GM12878 (cell line): ENCODE measurements around the gene ILKAP. TPM values are rescaled to one million over a fixed set of nuclear protein-coding genes. Genes with fewer than 3 reads are reported as not detected.

ENCODE experiments used
- ATAC-seq: fragments of 200-7000 bp; cut with Tn5 transposase; 3 replicates; pipeline ENCODE4 v1.9.1; 2020; ENCODE audit warnings: mild to moderate bottlenecking, moderate library complexity
- BruUV-seq: library from RNA; stranded (reverse); fragments of 400-500 nt; replicated peaks from 2 replicates; lab custom pipeline; 2021; lab: Mats Ljungman, UMichigan
- CTCF ChIA-PET: fragments of 300-600 bp; sonication (Branson Sonifier 250); formaldehyde crosslinking; extraction: SDS; loops from one replicate; lab custom pipeline; 2021; ENCODE audit warnings: inconsistent platforms; lab: Yijun Ruan, JAX
- POLR2A ChIA-PET: fragments of 350-600 bp; formaldehyde crosslinking; extraction: SDS; loops from one replicate; lab custom pipeline; 2021; ENCODE audit warnings: inconsistent platforms; lab: Charles Lee
- RAD21 ChIA-PET: fragments of 300-600 bp; sonication (Branson Sonifier 250); formaldehyde crosslinking; loops from one replicate; lab custom pipeline; 2023; ENCODE audit warnings: antibody characterized with exemption; ENCODE audit not compliant: unreplicated experiment; lab: Charles Lee
- SMC1A ChIA-PET: fragments of 300-600 bp; sonication (Branson Sonifier 250); formaldehyde crosslinking; loops from one replicate; lab custom pipeline; 2023; ENCODE audit not compliant: unreplicated experiment, uncharacterized antibody; lab: Charles Lee
- DNase-seq: peaks from one replicate; pipeline ENCODE4 v3.0.0-alpha.2; 2011; ENCODE audit warnings: low read depth, low spot score
- FAIRE-seq: peaks from 3 replicates; lab custom pipeline; 2011; peaks lifted over from hg19 to GRCh38; lab: Jason Lieb, UNC
- H2AFZ ChIP-seq: 2 replicates; pipeline ENCODE4 v1.6.0; 2011; ENCODE audit warnings: low read depth, low read length, control low read depth; ENCODE audit not compliant: control insufficient read depth
- H3K27ac ChIP-seq: 2 replicates; pipeline ENCODE4 v1.5.1; 2011; ENCODE audit warnings: control low read depth; ENCODE audit not compliant: control insufficient read depth, insufficient read depth
- H3K27me3 ChIP-seq, 2 experiments: replicated peaks in 1 of 2; 2 replicates each; pipeline versions ENCODE4 v1.6.0 to v1.6.1; 2011; ENCODE audit warnings: low read length in 1 of 2; ENCODE audit not compliant: control insufficient read depth in 2 of 2, insufficient read depth in 2 of 2
- H3K36me3 ChIP-seq, 2 experiments: 2 replicates each; pipeline ENCODE4 v1.5.1; 2011; ENCODE audit warnings: low read length in 1 of 2; ENCODE audit not compliant: control insufficient read depth in 2 of 2, insufficient read depth in 2 of 2
- H3K4me1 ChIP-seq: 2 replicates; pipeline ENCODE4 v1.6.1; 2011; ENCODE audit warnings: mild to moderate bottlenecking, low read length, moderate library complexity, mixed read lengths; ENCODE audit not compliant: control insufficient read depth, insufficient read depth
- H3K4me2 ChIP-seq: 2 replicates; pipeline ENCODE4 v1.6.0; 2011; ENCODE audit warnings: control low read depth; ENCODE audit not compliant: control insufficient read depth, insufficient read depth
- H3K4me3 ChIP-seq: fragments of 200-600 bp; sonication (generic); 2 replicates; pipeline ENCODE4 v1.5.1; 2016
- H3K79me2 ChIP-seq: 2 replicates; pipeline ENCODE4 v1.6.0; 2011; ENCODE audit warnings: low read length; ENCODE audit not compliant: control insufficient read depth, insufficient read depth
- H3K9ac ChIP-seq: 2 replicates; pipeline ENCODE4 v1.8.0; 2011; ENCODE audit warnings: low read length, control low read depth, mixed read lengths; ENCODE audit not compliant: control insufficient read depth, insufficient read depth
- H3K9me3 ChIP-seq: replicated peaks from 3 replicates; pipeline ENCODE4 v1.5.1; 2011; ENCODE audit warnings: mild to moderate bottlenecking, low read length; ENCODE audit not compliant: control insufficient read depth, insufficient read depth
- H4K20me1 ChIP-seq: 2 replicates; pipeline ENCODE4 v1.6.0; 2011; ENCODE audit not compliant: control insufficient read depth, insufficient read depth
- ETV6 ChIP-seq, 2 experiments: fragments of 450-650 bp in 1 of 2; IDR thresholded peaks in 1 of 2; conservative IDR thresholded peaks in 1 of 2; 2 replicates each; pipeline ENCODE4 v1.6.1; 2014; ENCODE audit warnings: antibody characterized with exemption in 1 of 2, borderline replicate concordance in 1 of 2, low read depth in 1 of 2, mild to moderate bottlenecking in 1 of 2, moderate library complexity in 1 of 2
- POLR2AphosphoS2 ChIP-seq: IDR thresholded peaks from 2 replicates; pipeline ENCODE4 v1.6.1; 2011; ENCODE audit warnings: low read depth, mild to moderate bottlenecking, low read length, improper control_type of control experiment, moderate library complexity
- RELA ChIP-seq: fragments of 450-650 bp; IDR thresholded peaks from 2 replicates; pipeline ENCODE4 v1.8.0; 2014; ENCODE audit warnings: borderline replicate concordance; ENCODE audit not compliant: partially characterized antibody
- WGBS: methylation state at CpG from one replicate; pipeline ENCODE4 v1.1.6; 2016; ENCODE audit warnings: low lambda C conversion rate; ENCODE audit not compliant: insufficient replicate concordance, insufficient coverage; ENCODE audit errors: missing lambda C conversion rate; 5-methylcytosine and 5-hydroxymethylcytosine counted together
- in situ Hi-C: fragments of 300-500 bp; cut with MboI; formaldehyde crosslinking; loops from 9 replicates; pipeline ENCODE4 v1.14.3; 2018; ENCODE audit warnings: mixed read lengths
- intact Hi-C: fragments of 100-400 bp; cut with micrococcal nuclease; formaldehyde crosslinking; loops from one replicate; pipeline ENCODE4 v1.14.2; 2022; ENCODE audit not compliant: unreplicated experiment
- polyA plus RNA-seq, 11 experiments: library from polyadenylated mRNA; depleted of rRNA in 4 of 11; unstranded in 6 of 11; stranded (reverse) in 5 of 11; fragments of >200 nt; fragmentation: Nextera tagmentation in 4 of 11; fragmentation: Illumina TruSeq in 1 of 11; extraction: Ambion mirVana in 4 of 11; extraction: Trizol in 1 of 11; gene quantifications; 1 replicate in 1 of 11; 2 replicates in 10 of 11; pipeline versions ENCODE4 v1.2.1 to v1.2.3, GENCODE V29; 2011 to 2016; ENCODE audit warnings: inconsistent platforms in 2 of 11, missing spikeins in 2 of 11, low read depth in 1 of 11
- total RNA-seq, 4 experiments: library from RNA; depleted of rRNA in 3 of 4; stranded (reverse); fragments of >200 nt in 3 of 4; fragmentation: Illumina TruSeq in 1 of 4; extraction: Trizol in 1 of 4; gene quantifications; 2 replicates each; pipeline versions ENCODE4 v1.2.1 to v1.2.3, GENCODE V29; 2013 to 2021
- TF ChIP-seq, protein P1 (sequence below): IDR thresholded peaks from 2 replicates; pipeline ENCODE4 v1.6.1; 2012; ENCODE audit warnings: low read depth, low read length, improper control_type of control experiment

Gene ILKAP
- total and polyA plus RNA-seq, 10 of the 15 experiments (the other 5 are each of a cell fraction or from before 2014, with no cell fraction given) = 4.2 to 65.3 (median 37.3) TPM

DNA sequence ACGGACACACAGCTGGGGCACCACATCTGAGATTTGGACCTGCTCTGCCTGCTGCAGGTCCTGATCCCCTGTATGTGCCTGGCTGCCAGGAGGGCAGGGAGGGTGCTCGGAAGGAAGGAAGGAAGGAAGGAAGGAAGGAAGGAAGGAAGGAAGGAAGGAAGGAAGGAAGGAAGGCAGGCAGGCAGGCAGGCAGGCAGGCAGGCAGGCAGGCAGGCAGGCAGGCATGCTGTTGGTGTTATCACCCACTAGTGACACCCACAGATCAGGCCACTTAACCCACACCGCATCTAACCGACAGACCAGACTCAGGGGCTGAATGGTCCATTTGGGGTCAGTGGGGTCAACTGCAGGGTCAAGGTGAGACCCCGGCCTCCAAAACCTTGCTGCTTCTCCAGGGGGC is 59.2 kb downstream of the ILKAP start:
- ChIA-PET POLR2A (no interaction called here), CTCF (no interaction called here), SMC1A (no interaction called here), RAD21 (interaction anchor here (0.7 kb wide), 1 partner anchor 317 kb away, joined by 3 read pairs; no protein-coding TSS in a partner anchor)
- intact Hi-C loops (no loop called here), in situ Hi-C loops (no loop called here)
- Histone ChIP-seq H3K27me3 (no peaks in the 10 kb centered on the region), H3K27ac (no peak overlapping the region), H3K36me3 (no peaks in the 10 kb centered on the region), H3K4me2 (no peak overlapping the region), H3K9ac (no peak overlapping the region), H2AFZ (no peak overlapping the region), H3K4me3 (no peak overlapping the region), H3K4me1 (peaks cover under 1% of the 10 kb centered on the region; the same call in 1 of the 2 replicates), H3K9me3 (no peaks in the 10 kb centered on the region), H3K79me2 (no peaks in the 10 kb centered on the region), H4K20me1 (no peaks in the 10 kb centered on the region)
- no TSS peak for BruUV-seq
- FAIRE-seq (no peak), ATAC-seq (no peak), DNase-seq (no peak)
- TF ChIP-seq ETV6 (conservative IDR thresholded peaks at IDR 0.05 in 1 of 2, IDR thresholded peaks at IDR 0.05 in 1 of 2; ENCODE audit: borderline replicate concordance in 1 of 2, low read depth in 1 of 2) (peak in 1 of 2 experiments; percentile 39; a peak in 1 of 4 replicates), RELA (no peak), POLR2AphosphoS2 (no peak)
- TF ChIP-seq, protein P1, sequence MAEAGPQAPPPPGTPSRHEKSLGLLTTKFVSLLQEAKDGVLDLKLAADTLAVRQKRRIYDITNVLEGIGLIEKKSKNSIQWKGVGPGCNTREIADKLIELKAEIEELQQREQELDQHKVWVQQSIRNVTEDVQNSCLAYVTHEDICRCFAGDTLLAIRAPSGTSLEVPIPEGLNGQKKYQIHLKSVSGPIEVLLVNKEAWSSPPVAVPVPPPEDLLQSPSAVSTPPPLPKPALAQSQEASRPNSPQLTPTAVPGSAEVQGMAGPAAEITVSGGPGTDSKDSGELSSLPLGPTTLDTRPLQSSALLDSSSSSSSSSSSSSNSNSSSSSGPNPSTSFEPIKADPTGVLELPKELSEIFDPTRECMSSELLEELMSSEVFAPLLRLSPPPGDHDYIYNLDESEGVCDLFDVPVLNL = no peak
- WGBS = 61% methylated on average over 4 of the region's 5 CpGs
